Ureter (tissue), 1 donor: ENCODE results near the gene CHST8. TPM values are rescaled to one million over a fixed set of nuclear protein-coding genes. Genes with fewer than 3 reads are reported as not detected.
"Not testable (repeated sequence)": the region's sequence is repeated elsewhere in the genome, so short reads cannot be mapped to it uniquely, and the experiment has no call there.

Experiments used
- DNase-seq: peaks from one replicate; pipeline ENCODE4 v3.0.0-alpha.2; 2020; ENCODE audit warnings: low spot score
- total RNA-seq: library from RNA; stranded (reverse); gene quantifications from one replicate; pipeline ENCODE4 v1.2.4, GENCODE V29; 2023
- donor health status: DM: yes; HTN: yes; CAD: no.

CHST8 gene
- total RNA-seq, 1 donor from 2014 or later = 0.89 TPM

DNA sequence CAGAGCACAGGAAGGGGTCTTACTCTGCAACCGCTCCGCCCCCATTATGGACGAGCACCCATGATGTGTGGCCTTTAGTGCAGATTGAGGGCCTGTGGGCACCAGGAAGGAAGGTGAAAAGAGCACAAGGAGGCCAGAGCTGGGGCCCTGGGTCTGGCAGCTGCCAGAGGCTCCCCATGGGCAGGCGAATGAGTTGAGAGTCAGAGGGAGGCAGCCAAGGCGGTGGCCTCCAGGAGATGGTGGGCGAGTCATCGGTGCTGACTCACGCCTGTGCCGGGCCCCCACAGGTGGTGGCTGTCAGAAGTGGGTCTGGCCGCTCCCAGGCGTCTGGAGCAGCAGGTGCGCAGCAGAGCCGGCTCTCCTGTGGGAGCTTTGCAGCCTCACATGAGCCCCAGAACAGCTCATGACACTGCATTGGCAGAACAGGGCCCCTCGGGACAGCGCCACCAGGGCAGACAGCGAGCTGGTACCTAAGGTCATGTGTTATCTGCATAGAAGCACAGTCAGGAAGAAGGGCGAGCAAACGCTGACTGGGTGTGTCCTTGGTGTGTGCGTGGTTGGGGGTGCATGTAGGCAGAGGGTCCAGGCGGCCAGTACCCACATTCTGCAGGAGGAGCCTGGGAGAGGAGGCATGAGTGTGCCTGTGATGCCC lies 68.8 kb downstream of the CHST8 start:
- DNase-seq = no peak

DNA sequence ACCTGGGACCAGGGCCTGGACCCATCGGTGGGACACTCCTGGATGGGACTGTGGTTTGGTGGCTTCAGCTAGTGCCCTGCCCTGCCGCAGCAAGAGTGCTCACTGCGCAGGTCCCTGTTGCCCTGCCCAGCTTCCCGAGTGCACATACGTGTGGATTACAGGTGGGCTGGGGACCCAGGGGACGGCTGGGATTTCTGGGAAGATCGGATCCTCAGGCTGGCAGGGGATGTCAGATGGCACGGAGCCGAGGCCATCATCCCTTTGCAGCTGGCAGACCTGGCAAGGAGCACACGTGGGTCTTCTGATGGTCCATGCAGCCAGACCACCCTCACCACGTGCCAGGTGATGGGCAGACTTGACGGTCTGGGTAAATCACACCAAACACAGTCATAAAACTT lies 69.3 kb downstream of the CHST8 start:
- no peak for DNase-seq

DNA sequence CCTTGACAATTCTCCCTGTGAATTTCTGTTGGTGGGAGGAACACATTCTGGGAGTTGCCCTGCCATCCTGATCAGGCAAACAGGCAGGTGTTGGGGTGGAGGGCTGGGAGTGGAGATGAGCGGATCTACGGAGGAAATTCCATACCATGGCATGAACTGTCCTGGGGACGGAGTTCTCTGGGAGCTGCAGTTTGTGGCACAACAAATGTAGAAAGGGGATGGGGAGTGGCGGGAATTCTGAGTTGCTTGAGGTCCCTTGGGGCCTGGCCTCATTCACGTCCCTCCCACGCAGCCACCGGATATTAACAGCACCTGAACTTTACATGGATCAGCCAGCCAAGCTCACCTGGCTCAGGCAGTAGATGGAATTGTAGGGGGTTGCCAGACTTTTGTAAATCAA lies 70.0 kb downstream of the CHST8 start:
- no peak for DNase-seq

GRCh38 chr19:33693678-33694077 lies 71.9 kb downstream of the CHST8 start:
- DNase-seq = no peak

DNA sequence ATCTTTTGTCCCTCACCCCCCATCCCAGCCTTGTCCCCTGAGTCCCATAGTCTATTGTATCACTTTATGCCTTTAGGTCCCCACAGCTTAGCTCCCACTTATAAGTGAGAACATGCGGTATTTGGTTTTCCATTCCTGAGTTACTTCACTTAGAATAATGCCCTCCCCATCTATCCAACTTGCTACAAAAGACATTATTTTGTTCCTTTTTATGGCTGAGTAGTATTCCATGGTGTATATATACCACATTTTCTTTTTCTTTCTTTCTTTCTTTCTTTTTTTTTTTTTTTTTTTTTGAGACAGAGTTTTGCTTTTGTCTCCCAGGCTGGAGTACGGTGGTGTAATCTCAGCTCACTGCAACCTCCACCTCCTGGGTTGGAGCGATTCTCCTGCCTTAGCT lies 73.8 kb downstream of the CHST8 start:
- not testable (repeated sequence) for DNase-seq

- DNase-seq = no peak
These were observed 76.0 kb downstream of the CHST8 start for GRCh38 chr19:33697766-33698165.

DNA sequence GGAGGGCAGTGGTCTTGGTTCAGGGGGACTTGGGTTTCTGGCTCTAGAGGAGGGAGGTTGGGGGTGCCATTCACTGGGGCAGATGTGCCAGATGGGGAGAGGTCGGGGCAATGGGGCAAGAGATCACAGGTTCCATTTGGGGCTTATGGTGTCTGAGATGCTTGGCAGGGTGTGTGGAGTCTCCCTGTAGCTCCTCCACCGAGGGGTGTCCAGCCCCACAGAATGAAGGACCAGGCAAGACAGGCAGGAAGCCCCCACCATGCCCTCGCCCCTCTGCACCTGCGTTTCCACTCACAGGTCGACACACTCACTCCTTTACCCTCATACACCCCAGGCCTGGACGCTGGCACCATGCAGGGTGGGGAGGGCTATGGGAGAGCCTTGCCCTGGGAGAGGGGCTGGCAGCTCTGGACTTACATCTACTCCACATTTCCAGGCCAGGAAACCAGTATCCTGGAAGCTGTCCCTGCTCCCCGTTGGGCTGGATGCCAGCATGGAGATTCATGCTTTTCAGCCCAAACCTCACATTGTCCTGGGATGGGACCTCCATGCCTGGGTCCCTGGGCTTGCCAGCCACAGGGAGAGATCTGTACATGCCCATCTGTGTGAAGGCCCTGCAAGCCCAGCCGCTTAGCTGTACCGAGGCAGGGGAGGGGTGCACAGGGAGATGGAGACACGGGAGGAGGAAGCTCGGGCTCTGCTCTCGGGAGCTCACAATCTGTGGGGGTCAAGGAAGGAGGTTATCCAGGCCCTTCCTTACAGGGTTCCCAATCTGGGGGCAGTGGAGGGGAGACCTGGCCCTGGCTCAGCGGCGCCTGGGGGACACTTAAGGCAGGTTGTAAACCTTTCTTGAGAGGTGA lies 77.1 kb downstream of the CHST8 start:
- DNase-seq = no peak

GRCh38 chr19:33699754-33700407 lies 78.1 kb downstream of the CHST8 start:
- no peak for DNase-seq

GRCh38 chr19:33700408-33701013 lies 78.8 kb downstream of the CHST8 start:
- DNase-seq = no peak

DNA sequence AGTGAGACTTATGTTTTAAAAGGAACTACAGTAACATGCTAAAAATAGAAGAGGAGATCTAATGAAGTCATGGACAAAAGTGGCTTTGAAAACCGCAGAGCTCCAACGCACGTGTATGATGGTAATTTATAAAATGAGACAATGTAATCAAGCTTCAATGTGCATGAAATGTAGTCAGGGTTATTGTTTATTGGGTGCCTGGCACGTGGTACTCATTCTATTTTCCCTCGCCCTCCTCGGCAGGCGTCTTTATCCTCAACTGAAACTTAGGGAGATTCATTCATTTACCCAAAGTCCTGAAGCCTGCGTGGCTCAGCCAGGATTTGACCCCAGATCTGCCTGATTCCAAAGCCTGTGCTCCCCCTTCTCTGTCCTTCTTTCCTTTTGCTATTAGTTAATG lies 79.8 kb downstream of the CHST8 start:
- no peak for DNase-seq

DNA sequence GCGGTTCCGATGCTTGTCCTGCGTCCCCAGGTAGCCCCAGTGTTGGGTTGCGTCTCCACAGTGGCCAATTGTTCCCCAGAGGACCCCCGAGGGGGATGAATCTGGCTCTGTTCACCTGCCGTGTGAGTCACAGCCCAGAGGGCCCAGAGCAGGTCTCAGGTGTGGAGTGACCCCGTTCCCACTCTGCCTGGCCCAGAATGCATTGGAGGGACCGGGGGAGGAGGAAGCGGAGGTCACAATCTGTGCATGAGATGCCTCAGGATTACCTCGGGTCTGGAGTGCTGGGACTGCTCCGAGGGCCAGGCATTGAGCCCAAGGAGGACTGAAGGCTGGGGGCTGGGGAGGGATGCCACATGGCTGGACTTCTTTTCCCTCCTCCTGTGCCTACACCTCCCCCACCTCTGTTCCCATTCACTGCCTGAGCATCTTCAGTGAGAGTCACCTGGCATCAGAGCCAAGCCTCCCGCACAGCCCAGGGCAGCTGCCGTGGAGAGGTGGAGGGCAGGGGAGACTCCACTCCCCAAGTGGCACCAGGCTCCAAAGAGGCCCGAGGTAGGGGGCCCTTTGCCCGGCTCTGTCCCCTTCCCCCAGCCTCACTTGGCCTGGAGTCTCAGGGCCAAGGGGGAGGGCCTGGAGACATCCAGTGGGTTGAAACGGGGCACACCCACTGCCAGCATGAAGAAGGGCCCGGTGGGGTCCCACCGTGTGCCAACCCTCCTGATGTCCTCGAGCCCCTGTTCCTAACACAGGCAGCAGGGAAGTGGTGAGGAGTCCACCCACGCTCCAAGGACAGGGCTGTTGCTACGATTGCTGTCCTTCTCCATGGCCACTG lies 81.1 kb downstream of the CHST8 start:
- no peak for DNase-seq

DNA sequence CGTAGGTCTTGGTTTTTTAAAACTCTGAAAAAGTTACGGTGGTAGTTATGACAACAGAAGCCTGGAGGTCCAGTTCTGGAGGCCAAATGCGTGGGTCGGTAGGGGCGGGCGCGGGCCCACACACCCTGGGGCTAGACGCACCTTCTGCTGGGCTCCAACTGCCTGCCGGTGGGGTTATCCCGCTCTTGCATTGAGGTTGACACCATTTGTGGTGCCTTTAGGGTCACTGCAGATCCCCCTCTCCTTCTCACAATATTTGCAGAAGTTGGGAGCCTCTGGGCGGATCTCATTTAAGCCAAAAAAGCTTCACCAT lies 81.6 kb downstream of the CHST8 start:
- no peak for DNase-seq

GRCh38 chr19:33703821-33704220 lies 82.1 kb downstream of the CHST8 start:
- DNase-seq = no peak

DNA sequence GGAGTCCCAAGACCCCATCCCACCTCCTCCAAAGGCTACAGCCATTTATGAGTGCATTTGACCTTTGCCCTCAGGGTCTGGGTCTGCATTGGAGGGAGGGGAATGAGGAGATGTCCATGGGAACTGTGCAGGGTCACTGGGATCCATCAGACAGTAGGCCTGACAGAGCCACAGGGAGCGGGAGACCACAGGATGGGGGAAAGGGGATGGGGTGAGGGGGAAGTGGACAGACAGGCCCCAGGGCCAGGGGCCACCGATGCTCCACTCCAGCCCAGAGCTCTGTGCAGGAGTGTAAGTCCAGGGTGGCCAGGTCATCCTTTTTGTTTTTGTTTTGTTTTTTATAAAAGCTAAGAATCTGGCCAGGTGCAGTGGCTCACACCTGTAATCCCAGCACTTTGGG lies 82.5 kb downstream of the CHST8 start:
- DNase-seq = no peak

GRCh38 chr19:33705090-33705847 lies 83.5 kb downstream of the CHST8 start:
- DNase-seq = no peak

- no peak for DNase-seq
These were observed 84.1 kb downstream of the CHST8 start for GRCh38 chr19:33705860-33706259.

DNA sequence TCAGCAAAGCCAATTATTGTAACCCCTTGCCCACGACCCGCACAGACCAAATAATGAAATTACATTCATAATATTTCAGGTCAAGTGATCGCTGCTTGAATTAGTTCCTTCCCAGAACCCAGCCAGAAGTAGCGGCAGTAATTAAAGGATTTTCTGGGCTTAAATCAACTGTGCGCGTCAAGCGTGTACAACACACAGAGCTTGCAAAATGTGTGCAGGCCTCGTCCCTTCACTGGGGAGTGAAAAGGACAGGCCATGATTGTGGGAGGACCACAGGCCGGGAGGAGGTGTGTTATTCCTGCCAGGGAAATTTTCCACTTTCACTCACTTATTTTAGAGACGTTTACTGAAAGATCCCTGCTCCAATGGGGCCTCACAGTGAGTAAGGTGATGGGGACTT lies 84.9 kb downstream of the CHST8 start:
- no peak for DNase-seq

- no peak for DNase-seq
These were observed 90.5 kb downstream of the CHST8 start for GRCh38 chr19:33712268-33712667.

DNA sequence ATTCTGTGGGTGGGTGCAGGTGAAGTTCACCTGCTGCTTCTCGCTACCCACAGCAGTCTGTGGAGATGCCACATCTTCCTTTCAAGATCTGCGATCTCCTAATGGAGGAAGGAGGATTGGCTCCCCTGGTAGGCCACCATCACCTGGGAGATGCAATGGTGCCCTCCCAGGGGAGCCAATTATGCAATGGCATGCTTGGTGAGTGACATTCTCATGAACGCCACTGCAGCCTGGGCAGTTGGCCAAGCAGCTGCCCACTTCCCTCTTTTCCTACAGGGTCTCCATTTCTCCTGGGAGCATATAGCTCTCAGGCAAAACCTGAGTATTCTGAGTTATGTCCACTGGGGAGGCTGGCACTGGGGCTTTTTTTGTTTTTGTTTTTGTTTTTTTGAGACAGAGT lies 91.4 kb downstream of the CHST8 start:
- no peak for DNase-seq

DNA sequence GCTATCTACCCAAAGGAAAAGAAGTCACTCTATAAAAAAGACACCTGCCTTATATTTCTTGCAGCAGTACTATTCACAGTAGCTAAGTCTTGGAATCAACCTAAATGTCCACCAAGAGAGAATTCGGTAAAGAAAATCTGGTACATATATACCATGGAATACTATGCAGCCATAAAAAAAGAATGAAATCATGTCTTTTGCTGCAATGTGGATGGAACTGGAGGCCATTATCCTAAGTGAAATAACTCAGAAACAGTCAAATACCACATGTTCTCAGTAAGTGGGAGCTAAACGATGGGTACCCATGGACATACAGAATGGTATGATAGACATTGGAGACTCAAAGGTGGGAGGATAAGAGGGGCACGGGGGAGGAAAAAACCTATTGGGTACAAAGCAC lies 92.4 kb downstream of the CHST8 start:
- DNase-seq = no peak

GRCh38 chr19:33715462-33715861 lies 93.7 kb downstream of the CHST8 start:
- no peak for DNase-seq
